ENCODE data around the gene SLC29A3.
A peak's percentile ranks its signal among the peaks of the same experiment; 100 is the strongest.
"Not testable (repeated sequence)": the region's sequence is repeated elsewhere in the genome, so short reads cannot be mapped to it uniquely, and the experiment has no call there.

The SLC29A3 gene

GRCh38 chr10:71284544-71285179 lies 34.4 kb upstream of the SLC29A3 start:
- DNase-seq (ENCODE audit: low spot score) = no peak

DNA sequence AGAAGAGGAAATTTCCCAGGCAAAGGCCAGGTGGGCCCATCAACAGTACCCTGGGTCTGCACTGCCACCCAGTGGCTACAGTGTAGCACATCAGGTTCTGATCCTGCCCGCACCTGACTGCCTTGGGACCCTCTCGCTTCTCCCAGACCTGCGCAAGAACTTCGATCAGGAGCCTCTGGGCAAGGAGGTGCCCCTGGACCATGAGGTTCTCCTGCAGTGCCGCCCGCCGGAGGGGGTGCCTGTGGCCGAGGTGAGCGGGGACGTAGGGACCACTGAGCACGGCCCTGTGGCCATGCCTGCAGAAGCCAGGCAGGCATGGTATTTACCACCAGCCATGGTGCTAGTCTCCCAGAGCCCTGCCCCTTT lies 33.9 kb upstream of the SLC29A3 start:
- peak; percentile 35 for DNase-seq (ENCODE audit: low spot score)

- no peak for DNase-seq (ENCODE audit: low spot score)
Observed at GRCh38 chr10:71285986-71286385, 33.1 kb upstream of the SLC29A3 start.

GRCh38 chr10:71286521-71287294 lies 32.4 kb upstream of the SLC29A3 start:
- DNase-seq (ENCODE audit: low spot score) = no peak

DNA sequence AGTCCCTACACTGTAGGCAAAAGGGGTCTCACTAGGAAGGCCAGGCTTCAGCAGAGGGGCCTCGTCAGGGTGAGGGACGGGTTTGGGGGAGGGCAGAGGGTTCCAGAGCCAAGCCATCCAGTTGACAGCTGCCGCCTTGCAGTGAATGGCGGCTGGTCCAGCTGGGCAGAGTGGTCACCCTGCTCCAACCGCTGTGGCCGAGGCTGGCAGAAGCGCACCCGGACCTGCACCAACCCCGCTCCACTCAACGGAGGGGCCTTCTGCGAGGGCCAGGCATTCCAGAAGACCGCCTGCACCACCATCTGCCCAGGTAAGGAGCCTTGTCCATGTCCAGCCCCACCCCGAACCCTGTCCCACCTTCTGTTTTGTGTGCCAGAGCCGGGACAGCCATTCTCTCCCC lies 31.6 kb upstream of the SLC29A3 start:
- DNase-seq (ENCODE audit: low spot score) = no peak

GRCh38 chr10:71288461-71288860 lies 30.6 kb upstream of the SLC29A3 start:
- no peak for DNase-seq (ENCODE audit: low spot score)

- no peak for DNase-seq (ENCODE audit: low spot score)
Observed at GRCh38 chr10:71289421-71290130, 29.5 kb upstream of the SLC29A3 start.

DNA sequence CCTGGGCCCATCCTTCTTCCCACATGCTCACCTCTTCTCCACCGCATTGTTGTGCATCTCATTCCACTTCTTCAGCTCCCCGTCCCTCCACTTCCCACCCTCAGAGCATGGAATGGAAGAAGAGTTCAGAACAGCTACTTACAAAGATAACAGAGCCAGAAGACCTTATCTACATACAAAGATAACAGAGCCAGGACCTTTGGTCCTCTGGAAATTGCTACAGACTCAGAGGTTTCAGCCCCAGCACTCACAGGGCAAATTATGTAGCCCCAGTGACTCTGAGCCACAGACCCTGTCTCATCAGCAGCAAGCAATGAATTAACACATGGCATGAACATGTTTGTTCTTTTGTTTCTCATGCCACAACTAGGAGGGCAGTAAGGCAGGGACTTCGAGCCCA lies 28.7 kb upstream of the SLC29A3 start:
- no peak for DNase-seq (ENCODE audit: low spot score)

GRCh38 chr10:71290806-71291527 lies 28.1 kb upstream of the SLC29A3 start:
- no peak for DNase-seq (ENCODE audit: low spot score)

GRCh38 chr10:71291528-71291900 lies 27.5 kb upstream of the SLC29A3 start:
- DNase-seq (ENCODE audit: low spot score) = no peak

DNA sequence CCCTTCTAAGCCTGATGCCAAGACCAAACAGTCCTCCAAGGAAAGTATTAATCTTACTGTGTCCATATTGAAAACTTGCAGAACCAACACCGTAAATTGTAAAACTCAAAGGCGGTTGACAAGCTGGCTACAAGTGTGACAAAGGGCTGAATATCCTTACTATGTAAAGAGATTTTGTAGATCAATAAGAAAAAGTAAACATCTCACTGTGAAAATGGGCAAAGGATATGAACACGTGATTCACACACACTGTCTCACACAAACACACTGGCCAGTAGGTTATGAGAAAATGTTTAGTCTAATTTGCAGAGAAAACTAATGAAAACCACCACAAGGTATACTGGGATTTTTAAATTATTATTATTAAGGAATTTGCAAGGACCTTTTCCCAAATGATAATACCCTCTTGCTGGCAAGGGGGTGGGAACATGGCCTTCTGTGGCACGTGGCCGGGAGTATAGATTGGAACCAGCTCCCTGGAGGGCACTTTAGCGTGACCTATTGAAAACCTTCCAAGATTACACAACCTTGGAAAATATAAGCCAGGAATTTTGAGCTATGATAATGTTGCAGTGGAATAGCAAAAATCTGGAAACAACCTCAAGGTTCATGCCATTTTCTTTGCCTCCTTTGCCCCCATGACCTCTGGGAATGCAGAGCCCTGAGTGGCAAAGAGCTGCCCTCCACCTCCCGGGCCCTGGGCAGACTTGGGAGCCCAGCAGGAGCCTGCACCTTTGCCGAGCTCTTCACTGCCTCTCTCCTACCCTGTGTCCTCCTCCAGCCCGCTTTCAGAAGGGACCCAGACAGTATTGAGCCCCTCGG lies 26.2 kb upstream of the SLC29A3 start:
- no peak for DNase-seq (ENCODE audit: low spot score)

DNA sequence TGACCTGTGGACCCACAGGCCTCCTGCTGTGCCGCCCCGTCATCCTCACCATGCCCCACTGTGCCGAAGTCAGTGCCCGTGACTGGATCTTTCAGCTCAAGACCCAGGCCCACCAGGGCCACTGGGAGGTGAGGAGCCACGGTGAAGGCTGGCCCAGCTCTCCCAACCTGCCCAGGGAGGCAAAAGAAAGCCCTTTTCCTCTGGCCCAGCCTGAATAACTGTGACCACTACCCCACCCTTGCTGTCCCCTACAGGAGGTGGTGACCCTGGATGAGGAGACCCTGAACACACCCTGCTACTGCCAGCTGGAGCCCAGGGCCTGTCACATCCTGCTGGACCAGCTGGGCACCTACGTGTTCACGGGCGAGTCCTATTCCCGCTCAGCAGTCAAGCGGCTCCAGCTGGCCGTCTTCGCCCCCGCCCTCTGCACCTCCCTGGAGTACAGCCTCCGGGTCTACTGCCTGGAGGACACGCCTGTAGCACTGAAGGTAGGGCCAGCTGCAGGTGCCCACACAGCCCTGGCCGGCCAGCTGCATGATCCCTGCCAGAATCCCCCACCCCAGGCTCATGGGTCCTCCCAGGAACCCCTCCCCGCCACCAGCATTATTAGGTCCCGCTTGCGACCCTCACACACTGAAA lies 25.5 kb upstream of the SLC29A3 start:
- DNase-seq (ENCODE audit: low spot score) = no peak

- DNase-seq (ENCODE audit: low spot score) = no peak
Observed at GRCh38 chr10:71294091-71294561, 24.9 kb upstream of the SLC29A3 start.

DNA sequence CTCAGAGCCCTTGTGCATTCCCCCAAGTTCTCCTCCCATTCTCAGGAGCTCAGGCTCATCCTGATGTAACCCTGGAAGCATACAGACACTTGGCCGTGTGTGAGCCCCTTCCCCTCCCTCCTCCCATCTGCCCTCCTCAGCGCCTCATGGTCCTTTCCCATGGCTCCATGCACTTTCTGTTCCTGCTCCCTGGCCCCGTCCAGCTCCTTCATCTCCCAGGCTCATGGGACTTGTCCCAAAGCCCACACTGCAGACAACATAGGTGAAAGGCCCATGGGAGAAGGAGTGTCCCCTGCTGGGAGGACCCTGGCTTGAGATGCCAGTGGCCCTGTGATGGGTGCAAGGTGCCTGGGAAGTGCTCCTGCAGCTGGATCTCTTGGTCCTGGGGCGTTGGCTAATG lies 24.2 kb upstream of the SLC29A3 start:
- no peak for DNase-seq (ENCODE audit: low spot score)

- no peak for DNase-seq (ENCODE audit: low spot score)
Observed at GRCh38 chr10:71295641-71296040, 23.4 kb upstream of the SLC29A3 start.

GRCh38 chr10:71296086-71296485 lies 23.0 kb upstream of the SLC29A3 start:
- DNase-seq (ENCODE audit: low spot score) = no peak

- not testable (repeated sequence) for DNase-seq (ENCODE audit: low spot score)
Observed at GRCh38 chr10:71296811-71297210, 22.2 kb upstream of the SLC29A3 start.

- DNase-seq (ENCODE audit: low spot score) = no peak
Observed at GRCh38 chr10:71297343-71297742, 21.7 kb upstream of the SLC29A3 start.

GRCh38 chr10:71299071-71299785 lies 19.8 kb upstream of the SLC29A3 start:
- DNase-seq (ENCODE audit: low spot score) = no peak

Measured in kidney tubule cell (primary cell).